Lower leg skin (tissue), 4 donors: ENCODE results near the gene VAV3. TPM values are rescaled to one million over a fixed set of nuclear protein-coding genes. Genes with fewer than 3 reads are reported as not detected.
A peak's percentile ranks its signal among the peaks of the same experiment; 100 is the strongest.

Experiments used
- DNase-seq, 2 donors: peaks; one replicate each; pipeline ENCODE4 v3.0.0-alpha.2; 2019; ENCODE audit warnings: low spot score in 2 of 2
- H3K4me3 ChIP-seq: fragments of 200-600 bp; sonication (generic); 2 replicates; pipeline ENCODE4 v1.5.1; 2017; ENCODE audit warnings: mild to moderate bottlenecking, low read depth; ENCODE audit not compliant: poor library complexity, severe bottlenecking
- CTCF ChIP-seq, 3 donors: fragments of 450-650 bp; IDR thresholded peaks; one replicate each; pipeline ENCODE4 v1.5.1; 2016; ENCODE audit warnings: antibody characterized with exemption in 3 of 3, mild to moderate bottlenecking in 3 of 3, moderate library complexity in 2 of 3
- POLR2A ChIP-seq, 2 donors: fragments of 450-650 bp; IDR thresholded peaks; one replicate each; pipeline ENCODE4 v1.6.1; 2016 to 2017; ENCODE audit warnings: antibody characterized with exemption in 2 of 2, mild to moderate bottlenecking in 1 of 2, moderate library complexity in 1 of 2
- WGBS, 2 donors: methylation state at CpG; one replicate each; pipeline ENCODE4 v1.1.5; 2018; 5-methylcytosine and 5-hydroxymethylcytosine counted together
- intact Hi-C: fragments of 100-400 bp; cut with DNase I; formaldehyde crosslinking; loops from one replicate; pipeline ENCODE4 v1.15.0; 2023; ENCODE audit warnings: low total_unique reads
- total RNA-seq, 4 donors: library from RNA; depleted of rRNA; stranded (reverse); fragments of >200 nt; gene quantifications; one replicate each; pipeline ENCODE4 v1.1.0, GENCODE V29; 2016

The VAV3 gene
- total RNA-seq, 4 donors from 2014 or later = 102 to 200 (median 147) TPM

GRCh38 chr1:107766533-107766932, 198.4 kb downstream of the VAV3 start:
- intact Hi-C loops = no loop called here
- 38 to 52% methylated on average over 1 of the region's 1 CpG for WGBS, 2 donors
- TF ChIP-seq POLR2A (IDR thresholded peaks at IDR 0.05) (no peak), CTCF (IDR thresholded peaks at IDR 0.05) (no peak)
- DNase-seq = no peak
- H3K4me3 ChIP-seq = no peak overlapping the region

GRCh38 chr1:107762751-107763390, 202.1 kb downstream of the VAV3 start:
- H3K4me3 ChIP-seq = no peak overlapping the region
- intact Hi-C loops = no loop called here
- 90% methylated on average over 6 of the region's 6 CpGs for WGBS, 2 donors
- no peak for DNase-seq
- TF ChIP-seq POLR2A (IDR thresholded peaks at IDR 0.05) (no peak), CTCF (IDR thresholded peaks at IDR 0.05) (no peak)

- no peak for TF ChIP-seq CTCF (IDR thresholded peaks at IDR 0.05)
- no peak for TF ChIP-seq POLR2A (IDR thresholded peaks at IDR 0.05)
- 92 to 96% methylated on average over 3 of the region's 3 CpGs for WGBS, 2 donors
- H3K4me3 ChIP-seq = no peak overlapping the region
- no peak for DNase-seq
- intact Hi-C loops = no loop called here
Measured at GRCh38 chr1:107760065-107760464, 204.9 kb downstream of the VAV3 start.

GRCh38 chr1:107750364-107750959, 214.5 kb downstream of the VAV3 start:
- DNase-seq = peak; percentile 51 to 84
- TF ChIP-seq CTCF (IDR thresholded peaks at IDR 0.05) (no peak), POLR2A (IDR thresholded peaks at IDR 0.05) (no peak)
- H3K4me3 ChIP-seq = no peak overlapping the region
- intact Hi-C loops = no loop called here
- 29 to 30% methylated on average over 6 of the region's 6 CpGs for WGBS, 2 donors

- TF ChIP-seq CTCF (IDR thresholded peaks at IDR 0.05) (no peak), POLR2A (IDR thresholded peaks at IDR 0.05) (no peak)
- intact Hi-C loops = no loop called here
- WGBS, 2 donors = 25 to 33% methylated on average over 2 of the region's 2 CpGs
- H3K4me3 ChIP-seq = no peak overlapping the region
- DNase-seq = no peak
Measured at GRCh38 chr1:107748531-107748930, 216.4 kb downstream of the VAV3 start.

- no peak for DNase-seq
- WGBS, 2 donors = 91 to 93% methylated on average over 4 of the region's 4 CpGs
- intact Hi-C loops = no loop called here
Measured at GRCh38 chr1:107741242-107741641, 223.7 kb downstream of the VAV3 start.

More at GRCh38 chr1:107741242-107741641, 223.7 kb downstream of the VAV3 start:
- TF ChIP-seq CTCF (IDR thresholded peaks at IDR 0.05) (no peak), POLR2A (IDR thresholded peaks at IDR 0.05) (no peak)
- H3K4me3 ChIP-seq = no peak overlapping the region
